Measurements from ENCODE around the gene ARHGAP19.
A peak's percentile ranks its signal among the peaks of the same experiment; 100 is the strongest.

The ARHGAP19 gene

DNA sequence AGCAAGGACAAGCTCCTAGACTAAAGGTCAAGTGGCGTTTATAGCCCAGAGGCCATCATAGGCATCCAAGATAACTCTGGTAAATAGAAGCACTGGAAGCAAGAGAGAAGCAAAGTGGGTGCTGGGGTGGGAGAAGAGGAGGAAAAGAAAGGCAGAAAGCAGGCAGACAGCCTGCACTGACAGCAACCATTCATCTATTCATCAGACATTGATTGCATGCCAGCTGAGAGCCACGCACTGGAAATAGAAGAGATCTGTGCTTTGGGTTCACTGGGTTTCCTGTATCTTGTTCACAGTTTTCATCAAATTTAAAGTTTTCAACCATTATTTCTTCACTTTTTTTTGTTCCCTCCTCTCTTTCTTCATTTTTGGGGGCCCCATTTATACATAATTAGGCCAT lies 102.0 kb downstream of the ARHGAP19 start:
- DNase-seq (ENCODE audit: low spot score): peak; percentile 84

DNA sequence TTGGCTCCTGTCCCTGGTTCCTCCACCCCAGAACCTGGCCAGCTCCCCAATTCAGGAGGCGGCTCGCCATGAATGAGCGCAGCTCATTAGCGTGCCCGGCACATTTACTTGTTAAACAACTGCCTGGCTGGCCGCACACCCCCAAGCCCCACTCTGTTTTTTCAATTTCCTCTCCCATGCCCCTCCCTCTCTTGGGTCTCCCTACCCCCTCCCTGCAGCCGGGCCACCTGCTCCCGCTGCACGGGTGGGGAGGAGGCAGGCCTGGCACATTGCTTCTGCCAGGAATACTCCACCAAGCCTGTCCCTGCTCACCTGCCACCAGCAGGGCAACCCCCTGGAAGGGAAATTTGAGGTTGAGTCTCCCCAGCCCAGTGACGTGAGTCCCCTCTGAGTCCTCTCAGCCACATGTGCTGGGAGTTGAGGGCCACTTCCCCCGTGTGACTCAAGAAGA lies 104.2 kb downstream of the ARHGAP19 start:
- peak; percentile 24 for DNase-seq (ENCODE audit: low spot score)

DNA sequence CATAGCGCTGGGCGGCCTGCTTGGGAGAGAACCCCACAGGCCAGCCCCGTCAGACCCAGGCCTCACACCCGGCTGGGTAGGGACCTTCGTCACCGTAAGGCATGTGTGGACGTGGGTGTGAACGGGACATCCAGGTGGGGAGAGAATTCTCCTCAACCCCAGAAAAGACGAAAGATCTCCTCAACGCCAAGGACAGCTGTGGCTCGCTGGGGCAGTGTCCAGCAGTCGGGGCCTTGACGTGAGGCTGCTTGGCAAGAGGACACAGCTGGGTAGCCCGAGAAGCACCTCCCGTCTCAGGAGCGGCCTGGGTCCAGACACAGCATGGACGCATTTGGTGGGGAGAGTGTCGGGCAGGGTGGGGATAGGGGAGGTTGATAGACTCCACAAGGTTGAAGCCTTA lies 105.5 kb downstream of the ARHGAP19 start:
- no peak for DNase-seq (ENCODE audit: low spot score)

DNA sequence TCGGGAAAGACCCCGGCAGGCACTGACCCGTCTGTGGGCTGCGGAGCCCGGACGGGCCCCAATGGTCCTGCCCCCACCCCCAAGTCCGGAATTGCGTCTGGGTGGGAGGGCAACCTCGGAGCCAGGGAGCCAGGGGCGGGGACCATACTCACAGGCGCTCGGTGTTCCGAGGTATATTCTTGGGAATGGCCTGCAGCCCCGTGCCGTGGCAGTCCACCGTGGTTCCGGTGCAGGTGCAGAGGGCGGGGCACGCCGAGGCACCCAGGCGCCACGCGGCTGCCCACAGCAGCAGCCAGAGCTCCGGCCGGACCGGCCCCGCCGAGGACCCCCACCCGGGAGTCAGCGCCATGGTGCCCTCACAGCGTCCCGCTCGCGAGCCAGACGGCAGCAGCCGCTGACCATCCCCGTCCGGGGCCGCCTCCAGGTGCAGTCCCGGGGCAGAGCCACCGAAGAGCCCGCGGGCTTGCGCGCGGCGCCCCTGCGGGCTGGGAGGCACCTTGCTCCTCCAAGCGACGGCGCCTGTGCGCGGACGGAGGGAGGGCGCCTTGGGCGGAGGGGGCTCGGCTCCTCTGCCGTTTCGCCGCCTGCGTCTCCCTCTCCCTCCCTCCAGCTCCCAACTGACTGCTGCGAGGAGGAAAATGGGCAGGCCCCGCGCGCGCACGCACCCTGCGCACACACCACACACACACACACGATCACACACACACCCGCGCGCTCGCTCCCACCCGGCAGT lies 106.9 kb downstream of the ARHGAP19 start, which contains the start of gene SLIT1:
Gene SLIT1 (minus strand): TSS at position 634 of the 733 bp plus-strand sequence. CDS start 285 bp downstream, at position 349.
- DNase-seq (ENCODE audit: low spot score): no peak

DNA sequence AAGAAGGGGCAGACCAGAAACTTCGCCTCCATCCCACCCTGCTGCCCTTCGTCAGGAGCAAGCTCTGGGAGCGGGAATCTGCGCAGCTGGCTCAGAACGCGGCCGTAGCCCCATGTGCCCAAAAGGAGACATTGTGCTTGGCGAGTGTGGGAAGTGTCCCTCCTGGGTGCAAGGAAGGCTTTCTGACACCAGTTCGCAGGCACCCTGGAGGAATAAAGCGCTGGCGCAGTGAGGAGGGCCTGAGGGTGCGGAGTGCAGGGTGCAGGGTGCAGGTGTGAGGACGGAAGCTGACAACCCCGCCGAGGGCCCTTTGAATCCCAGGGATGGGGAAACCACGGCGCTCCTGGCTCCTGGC lies 107.5 kb downstream of the ARHGAP19 start:
- no peak for DNase-seq (ENCODE audit: low spot score)

DNA sequence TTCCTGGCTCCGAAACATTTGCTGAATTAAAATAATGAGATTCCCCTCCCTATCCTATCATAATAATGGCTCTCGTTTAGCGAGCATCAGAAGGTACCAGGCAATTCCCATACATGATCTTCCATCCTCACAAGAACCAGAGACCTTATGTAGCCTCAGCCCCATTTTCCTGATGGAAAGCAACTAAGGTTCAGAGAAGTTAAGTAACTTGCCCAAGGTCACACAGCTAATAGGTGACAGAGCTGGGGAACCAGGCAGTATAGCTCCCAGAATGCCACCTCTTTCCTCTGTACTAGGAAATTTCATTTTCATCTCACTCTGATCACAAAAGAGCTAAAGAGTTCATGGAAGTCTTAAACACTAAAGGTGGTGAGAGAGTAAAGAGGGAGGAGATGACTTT lies 109.1 kb downstream of the ARHGAP19 start:
- DNase-seq (ENCODE audit: low spot score): no peak

DNA sequence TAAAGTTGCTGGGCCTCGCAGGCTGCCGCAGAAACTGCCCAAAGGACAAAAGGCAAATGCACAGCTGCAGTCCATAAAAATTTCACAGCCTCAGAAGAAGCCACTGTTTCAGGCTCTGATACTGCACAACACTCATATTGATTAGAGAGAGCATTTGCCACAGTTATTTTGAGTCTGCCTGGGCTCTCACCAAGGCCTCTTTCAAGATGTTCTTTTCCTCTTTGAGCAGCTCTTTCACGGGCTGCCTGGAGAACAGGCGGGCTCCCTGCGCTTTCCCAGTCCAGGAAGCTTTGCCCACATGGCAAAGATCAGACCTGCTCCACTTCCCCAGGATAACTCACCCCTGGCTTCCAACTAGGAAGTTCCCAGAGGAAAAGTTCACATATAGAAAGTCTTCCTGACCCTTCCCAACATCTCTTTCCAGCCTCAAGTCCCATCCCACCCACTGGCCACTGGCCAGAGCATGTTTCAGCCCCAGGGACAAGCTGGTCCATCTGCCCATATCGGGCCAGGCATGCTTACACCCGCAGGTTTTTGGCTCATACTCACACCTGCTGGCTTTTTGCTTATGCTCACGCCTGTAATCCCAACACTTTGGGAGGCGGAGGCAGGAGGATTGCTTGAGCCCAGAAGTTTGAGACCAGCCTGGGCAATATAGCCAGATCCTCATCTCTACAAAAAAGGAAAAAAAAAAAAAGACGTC lies 110.0 kb downstream of the ARHGAP19 start:
- DNase-seq (ENCODE audit: low spot score): peak; percentile 46

DNA sequence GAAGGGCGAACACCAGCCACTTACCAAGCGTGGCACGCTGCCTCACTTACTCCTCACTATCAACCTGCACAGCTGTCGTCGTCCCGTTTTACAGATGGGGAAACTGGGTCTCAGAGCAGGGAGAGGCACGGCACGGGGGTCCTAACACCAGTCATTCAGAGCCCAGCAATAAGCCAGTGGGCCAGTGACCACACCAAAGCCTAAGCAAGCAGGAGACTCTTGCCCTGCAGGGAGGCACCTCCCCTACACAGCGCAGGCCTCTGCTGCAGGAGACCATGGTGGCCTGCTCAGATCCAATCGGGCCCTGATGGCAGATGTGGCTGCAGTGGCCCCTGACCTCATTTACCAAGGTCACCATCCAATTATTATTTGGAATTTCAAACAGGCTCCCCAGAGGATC lies 111.5 kb downstream of the ARHGAP19 start:
- no peak for DNase-seq (ENCODE audit: low spot score)

DNA sequence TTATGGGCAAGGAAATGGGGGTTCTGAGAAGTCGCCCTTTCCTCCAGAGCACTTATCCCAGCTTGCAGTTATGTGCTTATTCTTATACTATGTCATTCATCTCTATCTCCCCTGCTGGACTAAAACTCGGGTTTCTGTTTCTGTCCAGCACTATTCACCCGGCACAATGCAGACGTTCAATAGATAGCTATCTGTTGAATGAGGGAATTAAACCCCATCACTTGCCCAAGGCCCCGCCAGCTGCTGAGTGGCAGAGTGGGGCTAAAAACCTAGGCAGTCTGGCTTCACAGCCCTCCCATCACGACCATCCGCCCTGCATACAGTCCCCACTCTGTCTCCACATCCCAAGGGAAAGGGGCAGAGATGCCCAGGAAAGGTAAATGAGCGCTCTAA lies 112.1 kb downstream of the ARHGAP19 start:
- no peak for DNase-seq (ENCODE audit: low spot score)

DNA sequence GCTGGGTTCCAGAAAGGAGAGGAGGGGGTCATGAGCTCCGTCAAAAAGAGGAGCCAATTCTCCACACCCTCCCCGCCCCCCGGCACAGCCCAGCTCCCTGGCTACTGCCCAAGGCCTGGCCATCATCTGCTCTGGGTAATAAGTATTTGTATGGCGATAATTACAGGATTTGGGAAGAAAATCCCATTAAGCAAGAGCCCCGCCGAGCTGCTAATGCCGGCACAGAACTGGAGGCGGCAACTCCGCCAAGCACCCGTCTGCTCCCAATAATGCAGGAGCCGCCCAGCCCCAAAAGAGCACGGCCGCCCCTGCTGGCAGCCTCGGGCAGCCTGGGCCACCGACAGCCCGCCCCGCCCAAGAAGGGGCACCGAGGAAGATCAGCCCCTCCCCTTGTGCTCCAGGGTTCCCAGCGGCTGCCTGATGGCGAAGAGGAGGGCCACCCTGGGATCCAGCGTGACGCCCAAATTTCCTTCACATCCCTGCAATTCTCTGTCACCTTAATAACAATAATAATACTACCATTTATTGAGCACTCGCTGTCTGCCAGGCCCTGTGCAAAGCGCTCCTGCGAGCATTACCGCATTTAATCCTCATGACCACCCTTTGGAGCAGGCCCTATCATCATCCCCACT lies 112.6 kb downstream of the ARHGAP19 start:
- no peak for DNase-seq (ENCODE audit: low spot score)

DNA sequence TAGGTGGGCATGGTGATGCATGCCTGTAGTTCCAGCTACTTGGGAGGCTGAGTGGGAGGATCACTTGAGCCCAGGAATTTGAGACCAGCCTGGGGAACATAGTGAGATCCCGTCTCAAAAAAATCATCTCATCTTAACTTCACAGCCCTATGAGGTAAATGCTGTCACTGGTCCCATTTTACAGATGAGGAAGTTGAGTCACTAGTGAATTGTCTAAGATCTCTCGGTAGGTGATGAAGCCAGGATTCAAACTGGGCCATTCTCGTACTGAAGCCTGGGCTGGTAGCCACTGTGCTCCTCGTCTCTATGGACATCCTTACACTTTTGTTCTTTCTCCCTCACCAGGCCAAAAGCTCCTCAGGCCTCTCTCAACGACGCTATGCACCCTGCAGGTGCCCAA lies 113.1 kb downstream of the ARHGAP19 start:
- no peak for DNase-seq (ENCODE audit: low spot score)

DNA sequence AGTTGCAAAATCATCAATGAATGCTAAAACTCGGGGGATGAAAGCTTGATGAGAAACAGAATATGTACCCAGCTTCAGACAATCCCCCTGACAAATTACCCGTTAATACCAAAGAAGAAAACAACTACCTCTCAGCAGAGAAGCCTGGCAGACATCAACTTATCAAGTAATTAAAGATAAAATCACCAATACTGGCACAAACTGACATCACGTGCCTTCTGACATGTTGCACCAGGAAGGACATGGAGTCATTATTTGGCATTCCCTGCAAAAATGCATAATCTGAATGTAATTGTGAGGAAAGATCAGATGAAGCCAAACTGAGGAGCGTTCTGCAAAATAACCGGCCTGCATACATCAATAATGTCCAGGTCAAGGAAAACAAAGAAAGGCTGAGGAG lies 114.4 kb downstream of the ARHGAP19 start:
- no peak for DNase-seq (ENCODE audit: low spot score)

DNA sequence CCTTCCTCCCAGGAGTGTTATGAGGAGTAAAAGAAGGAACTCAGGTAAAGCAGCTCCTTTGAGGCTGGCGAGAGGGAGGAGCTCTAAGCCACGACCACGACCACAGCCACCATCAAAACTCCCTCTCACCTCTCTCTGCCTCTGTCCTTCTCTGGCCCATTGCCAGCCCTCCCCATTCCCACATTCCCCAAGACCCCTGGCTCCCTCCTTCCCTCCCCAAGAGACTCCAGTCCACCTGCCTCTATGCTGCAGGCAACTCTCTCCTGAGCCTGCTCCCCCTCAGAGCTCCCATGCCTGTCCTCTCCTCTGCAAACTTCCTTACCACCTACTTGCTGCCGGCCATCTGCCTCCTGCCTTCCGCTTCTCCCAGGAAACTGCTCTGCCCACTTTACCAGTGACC lies 116.2 kb downstream of the ARHGAP19 start:
- DNase-seq (ENCODE audit: low spot score): no peak

DNA sequence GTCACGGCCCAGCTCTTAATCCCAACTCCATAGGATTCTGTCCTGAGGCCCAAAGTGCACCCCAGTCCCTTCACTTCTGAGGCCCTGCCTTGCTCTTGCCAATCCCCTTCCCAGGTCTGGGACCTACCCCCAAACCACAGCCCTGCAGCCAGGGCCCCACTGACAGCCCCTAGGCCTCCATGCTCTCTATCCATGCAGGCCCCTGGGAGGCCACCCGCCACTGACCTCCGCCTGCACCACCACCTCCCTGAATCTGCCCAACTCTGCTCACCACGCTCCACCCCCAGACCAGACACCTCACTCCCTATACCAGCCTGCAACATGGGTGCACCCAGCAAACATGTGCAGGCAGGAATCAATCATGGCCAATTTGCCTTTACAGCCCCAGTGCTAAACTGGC lies 116.9 kb downstream of the ARHGAP19 start:
- no peak for DNase-seq (ENCODE audit: low spot score)

DNA sequence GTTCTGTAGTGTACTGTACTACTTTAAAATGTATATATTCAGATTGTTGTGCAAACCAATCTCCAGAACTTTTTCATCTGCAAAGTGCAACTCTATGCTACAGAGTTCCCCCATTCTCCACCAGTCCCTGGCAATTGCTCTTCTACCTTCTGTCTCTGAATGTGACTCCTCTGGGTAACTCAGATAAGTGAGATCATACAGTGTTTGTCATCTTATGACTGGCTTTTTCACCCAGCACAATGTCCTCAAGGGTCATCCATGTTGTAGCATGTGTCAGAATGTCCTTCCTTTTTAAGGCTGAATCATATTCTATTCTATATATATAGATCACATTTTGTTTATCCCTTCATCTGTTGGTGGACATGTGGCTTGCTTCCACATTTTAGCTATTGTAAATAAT lies 117.5 kb downstream of the ARHGAP19 start:
- DNase-seq (ENCODE audit: low spot score): no peak

DNA sequence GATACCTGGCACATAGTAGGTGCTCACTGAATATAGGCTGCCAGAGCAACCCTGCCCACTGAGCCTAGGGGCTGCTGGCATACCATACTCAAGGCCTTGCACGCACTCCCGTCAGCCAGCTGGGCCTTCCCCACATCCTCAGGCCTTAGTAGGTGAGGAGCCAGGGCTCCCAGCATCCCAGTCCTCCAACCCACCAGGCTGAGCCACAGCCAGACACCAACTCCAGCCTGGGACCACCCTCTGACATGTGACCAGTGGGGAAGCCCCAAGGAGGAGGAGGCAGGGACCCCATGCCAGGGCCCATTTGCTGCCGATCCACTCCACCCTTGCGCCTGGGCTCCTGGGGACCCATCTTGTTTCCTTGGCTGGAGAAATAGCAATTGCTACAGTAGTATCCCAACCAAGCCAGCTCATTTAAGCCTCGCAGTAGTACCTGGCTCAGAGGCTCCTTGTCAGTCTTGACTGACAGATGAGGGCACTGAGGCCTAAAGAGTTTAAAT lies 118.1 kb downstream of the ARHGAP19 start:
- no peak for DNase-seq (ENCODE audit: low spot score)

DNA sequence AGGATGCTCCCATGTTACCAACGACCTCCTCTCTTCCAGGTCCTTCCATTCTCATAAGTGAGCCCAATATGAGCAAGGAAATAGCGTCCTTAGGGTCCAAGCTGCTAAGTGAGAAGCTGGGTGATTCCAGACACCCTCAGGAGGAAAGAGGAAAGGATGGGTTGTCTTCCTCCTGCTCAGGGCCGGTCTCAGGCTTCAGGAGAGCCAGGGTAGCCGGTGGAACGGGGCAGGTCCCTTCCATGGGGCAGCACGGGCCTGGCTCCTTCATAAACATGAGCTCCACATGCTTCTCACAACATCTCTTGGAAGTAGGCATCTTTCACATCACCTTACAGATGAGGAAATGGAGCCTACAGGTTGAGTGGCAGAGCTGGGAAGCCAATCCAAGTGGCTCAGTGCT lies 119.4 kb downstream of the ARHGAP19 start:
- DNase-seq (ENCODE audit: low spot score): no peak

All from pons (tissue), 1 donor.